Spinal cord (tissue), 10 donors: ENCODE measurements around the gene DCBLD1. TPM values are rescaled to one million over a fixed set of nuclear protein-coding genes. Genes with fewer than 3 reads are reported as not detected.

Source experiments
- DNase-seq, 6 donors: peaks; one replicate each; pipeline versions ENCODE4 v3.0.0 to v3.0.0-alpha.2; 2013 to 2015; ENCODE audit warnings: low spot score in 6 of 6, low read depth in 4 of 6
- H3K27ac ChIP-seq: one replicate; pipeline ENCODE4 v1.5.1; 2013; ENCODE audit warnings: low read depth, low read length, control low read depth
- H3K27me3 ChIP-seq: one replicate; pipeline ENCODE4 v1.6.1; 2013; ENCODE audit warnings: low read length; ENCODE audit not compliant: control insufficient read depth, insufficient read depth
- H3K36me3 ChIP-seq: one replicate; pipeline ENCODE4 v1.6.1; 2013; ENCODE audit warnings: low read length; ENCODE audit not compliant: control insufficient read depth, insufficient read depth
- H3K4me1 ChIP-seq: one replicate; pipeline ENCODE4 v1.6.1; 2013; ENCODE audit warnings: low read length; ENCODE audit not compliant: control insufficient read depth, insufficient read depth
- H3K4me3 ChIP-seq: one replicate; pipeline ENCODE4 v1.5.1; 2013; ENCODE audit warnings: low read depth, low read length, control low read depth
- H3K9me3 ChIP-seq: one replicate; pipeline ENCODE4 v1.6.1; 2013; ENCODE audit warnings: low read length; ENCODE audit not compliant: control insufficient read depth, insufficient read depth
- WGBS: methylation state at CpG from one replicate; pipeline ENCODE4 v1.1.5; 2013; ENCODE audit warnings: missing lambda C conversion rate; ENCODE audit not compliant: insufficient coverage; 5-methylcytosine and 5-hydroxymethylcytosine counted together
- polyA plus RNA-seq, 2 donors: library from polyadenylated mRNA; unstranded; fragments of 120-200 nt; gene quantifications; one replicate each; pipeline ENCODE4 v1.2.1, GENCODE V29; 2013; ENCODE audit not compliant: insufficient read length in 2 of 2
- total RNA-seq, 2 donors: library from RNA; depleted of rRNA in 1 of 2; stranded (reverse); fragments of 120-200 nt in 1 of 2; fragments of >200 nt in 1 of 2; gene quantifications; one replicate each; pipeline versions ENCODE4 v1.2.3 to v1.2.4, GENCODE V29; 2013 to 2014
- donor health status: healthy.

The DCBLD1 gene
- total and polyA plus RNA-seq, 4 donors, result 7.5 to 9.4 (median 9.0) TPM

DNA sequence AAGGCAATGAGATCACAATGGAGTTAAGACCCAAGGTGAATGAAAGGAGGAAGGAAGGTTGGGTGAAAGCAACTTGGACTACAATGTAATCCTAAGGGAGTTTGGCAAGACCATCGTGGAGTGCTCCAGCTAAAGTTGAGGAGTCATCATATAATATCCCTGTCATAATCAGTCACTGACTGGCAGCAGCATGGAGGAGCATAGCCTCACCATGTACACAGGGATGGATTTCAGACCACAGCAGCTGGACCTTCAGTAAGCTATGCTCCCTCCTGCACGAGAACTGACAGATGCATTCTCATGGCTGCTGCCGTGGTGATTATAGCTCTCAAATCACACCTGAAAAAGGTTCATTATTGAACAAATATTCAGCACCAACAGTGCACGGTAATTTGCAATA lies 76.8 kb downstream of the DCBLD1 start:
- no peaks in the 10 kb centered on the region for H3K27me3 ChIP-seq
- no peaks in the 10 kb centered on the region for H3K9me3 ChIP-seq
- no peak overlapping the region for H3K4me3 ChIP-seq
- no peak overlapping the region for H3K27ac ChIP-seq
- H3K36me3 ChIP-seq, result no peaks in the 10 kb centered on the region
- DNase-seq, result no peak
- no CpG with 5 or more reads among the region's 4 CpGs for WGBS
- no peaks in the 10 kb centered on the region for H3K4me1 ChIP-seq

DNA sequence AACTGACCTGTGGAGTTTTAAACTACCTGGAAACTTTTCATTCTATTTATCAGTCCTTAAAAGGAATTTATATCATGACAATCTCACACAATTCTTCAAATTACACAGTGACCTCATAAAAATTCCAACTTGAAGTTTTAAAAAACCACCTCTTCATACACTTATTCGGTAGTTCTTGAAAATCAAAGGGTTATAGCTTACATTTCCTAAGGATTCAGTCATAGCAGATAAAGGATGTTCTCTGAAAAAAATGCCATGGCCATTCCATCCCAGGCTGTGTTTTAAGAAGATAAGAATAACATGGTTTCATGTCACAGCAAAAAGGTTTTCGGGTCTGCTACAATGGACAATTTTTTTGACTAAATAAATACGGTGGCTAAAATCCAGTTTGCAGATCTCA lies 78.7 kb downstream of the DCBLD1 start:
- no peak for DNase-seq
- H3K4me3 ChIP-seq, result no peak overlapping the region
- no peaks in the 10 kb centered on the region for H3K36me3 ChIP-seq
- H3K9me3 ChIP-seq, result no peaks in the 10 kb centered on the region
- 100% methylated on average over 1 of the region's 3 CpGs for WGBS
- H3K27me3 ChIP-seq, result no peaks in the 10 kb centered on the region
- H3K27ac ChIP-seq, result no peak overlapping the region
- no peaks in the 10 kb centered on the region for H3K4me1 ChIP-seq

DNA sequence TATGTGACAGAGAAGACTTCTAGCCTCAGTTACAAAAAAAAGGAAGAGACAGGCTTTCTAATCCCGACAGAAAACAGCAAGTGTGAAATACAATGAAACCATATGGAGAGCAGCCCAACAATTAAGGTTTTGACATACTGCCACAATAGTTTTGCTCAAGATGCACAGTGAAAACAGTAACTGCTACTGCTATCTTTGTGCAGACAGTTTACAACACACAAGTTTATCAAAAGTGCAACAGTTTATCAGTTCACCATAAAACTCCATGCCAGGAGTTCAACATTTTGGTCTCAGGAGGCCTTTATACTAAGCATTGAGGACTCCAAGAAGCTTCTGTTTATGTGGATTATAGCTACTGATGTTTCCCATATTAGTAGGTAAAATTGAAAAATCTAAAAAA lies 82.2 kb downstream of the DCBLD1 start:
- Histone ChIP-seq H3K27me3 (no peaks in the 10 kb centered on the region), H3K9me3 (no peaks in the 10 kb centered on the region), H3K4me3 (no peak overlapping the region), H3K27ac (no peak overlapping the region), H3K4me1 (no peaks in the 10 kb centered on the region), H3K36me3 (peaks cover 4% of the 10 kb centered on the region)
- DNase-seq, result no peak
- WGBS, result 60% methylated on average over 1 of the region's 1 CpG

- no peak overlapping the region for H3K27ac ChIP-seq
- no peaks in the 10 kb centered on the region for H3K9me3 ChIP-seq
- H3K4me1 ChIP-seq, result no peaks in the 10 kb centered on the region
- no CpG with 5 or more reads among the region's 2 CpGs for WGBS
- DNase-seq, result no peak
- no peak overlapping the region for H3K4me3 ChIP-seq
- peaks cover 4% of the 10 kb centered on the region for H3K36me3 ChIP-seq
- H3K27me3 ChIP-seq, result no peaks in the 10 kb centered on the region
These were observed 85.8 kb downstream of the DCBLD1 start for GRCh38 chr6:117568247-117568646.

DNA sequence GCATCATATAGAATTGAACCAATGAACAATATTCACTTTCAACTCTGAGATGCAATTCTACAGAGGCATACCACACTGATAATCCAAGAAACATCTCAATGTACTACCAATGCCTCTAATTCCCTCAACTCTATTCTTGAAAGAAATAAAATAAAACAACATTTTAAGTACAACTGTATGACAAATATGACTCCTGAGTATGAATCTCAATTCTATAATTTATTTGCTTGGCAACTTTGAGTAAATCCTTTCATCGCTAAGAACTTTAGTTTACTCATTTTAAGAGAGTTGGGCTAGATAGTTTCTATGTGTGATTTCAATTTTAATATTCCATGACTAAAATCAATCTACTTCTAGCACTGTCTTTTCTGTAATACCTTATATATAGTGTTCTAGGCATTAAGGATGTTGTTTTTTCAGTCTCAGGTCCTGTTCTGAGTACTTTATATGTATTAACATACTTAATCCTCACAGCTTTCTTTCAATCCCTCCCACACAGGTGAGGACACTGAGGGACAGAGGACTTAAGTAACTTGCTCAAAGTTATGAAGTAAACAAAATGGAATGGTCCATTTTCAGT lies 86.4 kb downstream of the DCBLD1 start:
- Histone ChIP-seq H3K36me3 (peaks cover 4% of the 10 kb centered on the region), H3K9me3 (no peaks in the 10 kb centered on the region), H3K27me3 (no peaks in the 10 kb centered on the region), H3K27ac (no peak overlapping the region), H3K4me1 (no peaks in the 10 kb centered on the region), H3K4me3 (no peak overlapping the region)
- DNase-seq, result no peak
- WGBS, result no CpG with 5 or more reads among the region's 1 CpG

- no peaks in the 10 kb centered on the region for H3K36me3 ChIP-seq
These were observed 90.7 kb downstream of the DCBLD1 start for GRCh38 chr6:117573006-117573680.

DNA sequence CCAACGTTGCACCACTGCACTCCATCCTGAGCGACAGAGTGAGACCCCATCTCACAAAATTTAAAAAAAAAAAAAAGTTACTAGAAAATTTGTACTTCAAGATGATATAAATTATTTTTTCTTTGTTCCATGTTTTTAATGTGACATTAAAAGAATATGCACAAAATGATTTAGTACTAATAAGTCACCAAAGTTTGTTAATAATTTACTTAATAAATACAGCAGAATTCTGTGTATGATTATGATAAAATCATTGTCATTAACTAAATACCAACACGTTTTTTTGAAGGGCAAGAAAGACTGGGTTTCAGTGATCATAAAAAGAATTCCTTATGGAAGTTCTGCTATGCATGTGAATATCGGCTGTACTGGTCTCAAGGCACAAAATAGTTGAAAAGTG lies 91.7 kb downstream of the DCBLD1 start:
- H3K27ac ChIP-seq, result no peak overlapping the region
- H3K36me3 ChIP-seq, result no peaks in the 10 kb centered on the region
- H3K4me1 ChIP-seq, result no peaks in the 10 kb centered on the region
- H3K9me3 ChIP-seq, result no peaks in the 10 kb centered on the region
- WGBS, result 86% methylated on average over 1 of the region's 4 CpGs
- no peaks in the 10 kb centered on the region for H3K27me3 ChIP-seq
- no peak overlapping the region for H3K4me3 ChIP-seq
- DNase-seq, result no peak

More at GRCh38 chr6:117573006-117573680, 90.7 kb downstream of the DCBLD1 start:
- Histone ChIP-seq H3K27me3 (no peaks in the 10 kb centered on the region), H3K9me3 (no peaks in the 10 kb centered on the region), H3K27ac (no peak overlapping the region), H3K4me3 (no peak overlapping the region), H3K4me1 (no peaks in the 10 kb centered on the region)
- DNase-seq, result no peak
- 80% methylated on average over 2 of the region's 5 CpGs for WGBS

- Histone ChIP-seq H3K4me3 (no peak overlapping the region), H3K27me3 (no peaks in the 10 kb centered on the region), H3K36me3 (peaks cover 13% of the 10 kb centered on the region), H3K4me1 (no peaks in the 10 kb centered on the region), H3K27ac (no peak overlapping the region), H3K9me3 (peaks cover 4% of the 10 kb centered on the region)
- no peak for DNase-seq
These were observed 103.2 kb downstream of the DCBLD1 start for GRCh38 chr6:117585647-117586046.

DNA sequence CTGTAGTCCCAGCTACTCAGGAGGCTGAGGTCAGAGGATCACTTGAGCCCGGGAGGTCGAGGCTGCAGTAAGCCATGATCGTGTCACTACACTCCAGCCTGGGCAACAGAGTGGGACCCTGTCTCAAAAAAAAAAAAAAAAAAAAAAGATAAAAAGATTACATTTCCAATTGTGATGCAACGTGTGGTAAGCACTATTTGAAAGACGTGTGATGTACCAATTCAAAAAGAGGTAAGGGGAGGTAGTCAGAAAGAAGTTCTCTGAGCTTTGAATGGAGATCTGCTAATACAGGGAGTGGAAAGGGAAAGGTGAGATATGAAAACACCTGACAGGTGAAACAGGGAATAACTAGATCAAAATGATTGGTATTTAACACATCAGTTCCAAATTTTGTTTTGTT lies 108.0 kb downstream of the DCBLD1 start:
- H3K36me3 ChIP-seq, result peaks cover 9% of the 10 kb centered on the region
- DNase-seq, result no peak
- WGBS, result 100% methylated on average over 2 of the region's 5 CpGs
- H3K4me1 ChIP-seq, result no peaks in the 10 kb centered on the region
- no peaks in the 10 kb centered on the region for H3K27me3 ChIP-seq
- no peak overlapping the region for H3K27ac ChIP-seq
- no peaks in the 10 kb centered on the region for H3K9me3 ChIP-seq
- H3K4me3 ChIP-seq, result no peak overlapping the region

- Histone ChIP-seq H3K4me1 (no peaks in the 10 kb centered on the region), H3K36me3 (peaks cover 9% of the 10 kb centered on the region), H3K27me3 (no peaks in the 10 kb centered on the region), H3K4me3 (no peak overlapping the region), H3K27ac (no peak overlapping the region), H3K9me3 (no peaks in the 10 kb centered on the region)
- DNase-seq, result no peak
- WGBS, result 71% methylated on average over 1 of the region's 3 CpGs
These were observed 108.9 kb downstream of the DCBLD1 start for GRCh38 chr6:117591405-117591804.
